Prostate gland (tissue), 2 donors: ENCODE data around the gene ASB3.

Source experiments
- POLR2A ChIP-seq: fragments of 450-650 bp; IDR thresholded peaks from one replicate; pipeline ENCODE4 v1.6.1; 2016; ENCODE audit warnings: antibody characterized with exemption, mild to moderate bottlenecking
- TF ChIP-seq, protein P1 (sequence below), 4 experiments: fragments of 200-600 bp in 2 of 4; fragments of 450-650 bp in 2 of 4; sonication (generic) in 2 of 4; IDR thresholded peaks; 1 replicate in 3 of 4; 2 replicates in 1 of 4; pipeline ENCODE4 v1.5.1; 2016 to 2019; ENCODE audit warnings: antibody characterized with exemption in 4 of 4, mild to moderate bottlenecking in 2 of 4, moderate library complexity in 2 of 4

DNA sequence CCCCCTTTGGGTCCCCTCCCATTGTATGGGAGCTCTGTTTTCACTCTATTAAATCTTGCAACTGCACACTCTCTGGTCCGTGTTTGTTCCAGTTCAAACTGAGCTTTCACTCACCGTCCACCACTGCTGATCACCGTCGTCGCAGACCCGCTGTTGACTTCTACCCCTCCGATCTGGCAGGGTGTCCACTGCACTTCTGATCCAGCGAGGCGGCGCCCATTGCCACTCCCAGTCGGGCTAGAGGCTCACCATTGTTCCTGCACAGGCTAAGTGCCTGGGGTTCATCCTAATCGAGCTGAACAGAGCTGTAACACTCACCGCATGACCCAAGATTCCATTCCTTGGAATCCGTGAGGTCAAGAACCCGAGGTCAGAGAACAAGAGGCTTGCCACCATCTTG, 30.1 kb downstream of the ASB3 start:
- TF ChIP-seq, protein P1, sequence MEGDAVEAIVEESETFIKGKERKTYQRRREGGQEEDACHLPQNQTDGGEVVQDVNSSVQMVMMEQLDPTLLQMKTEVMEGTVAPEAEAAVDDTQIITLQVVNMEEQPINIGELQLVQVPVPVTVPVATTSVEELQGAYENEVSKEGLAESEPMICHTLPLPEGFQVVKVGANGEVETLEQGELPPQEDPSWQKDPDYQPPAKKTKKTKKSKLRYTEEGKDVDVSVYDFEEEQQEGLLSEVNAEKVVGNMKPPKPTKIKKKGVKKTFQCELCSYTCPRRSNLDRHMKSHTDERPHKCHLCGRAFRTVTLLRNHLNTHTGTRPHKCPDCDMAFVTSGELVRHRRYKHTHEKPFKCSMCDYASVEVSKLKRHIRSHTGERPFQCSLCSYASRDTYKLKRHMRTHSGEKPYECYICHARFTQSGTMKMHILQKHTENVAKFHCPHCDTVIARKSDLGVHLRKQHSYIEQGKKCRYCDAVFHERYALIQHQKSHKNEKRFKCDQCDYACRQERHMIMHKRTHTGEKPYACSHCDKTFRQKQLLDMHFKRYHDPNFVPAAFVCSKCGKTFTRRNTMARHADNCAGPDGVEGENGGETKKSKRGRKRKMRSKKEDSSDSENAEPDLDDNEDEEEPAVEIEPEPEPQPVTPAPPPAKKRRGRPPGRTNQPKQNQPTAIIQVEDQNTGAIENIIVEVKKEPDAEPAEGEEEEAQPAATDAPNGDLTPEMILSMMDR (IDR thresholded peaks at IDR 0.05) = no peak
- no peak for TF ChIP-seq POLR2A
